ENCODE results near the gene POLR3C. TPM values are rescaled to one million over a fixed set of nuclear protein-coding genes. Genes with fewer than 3 reads are reported as not detected.

The POLR3C gene
- total and polyA plus RNA-seq, 2 of the 13 experiments (the other 11 are each of a cell fraction or from before 2014, with no cell fraction given): 15.5 to 24.3 TPM

DNA sequence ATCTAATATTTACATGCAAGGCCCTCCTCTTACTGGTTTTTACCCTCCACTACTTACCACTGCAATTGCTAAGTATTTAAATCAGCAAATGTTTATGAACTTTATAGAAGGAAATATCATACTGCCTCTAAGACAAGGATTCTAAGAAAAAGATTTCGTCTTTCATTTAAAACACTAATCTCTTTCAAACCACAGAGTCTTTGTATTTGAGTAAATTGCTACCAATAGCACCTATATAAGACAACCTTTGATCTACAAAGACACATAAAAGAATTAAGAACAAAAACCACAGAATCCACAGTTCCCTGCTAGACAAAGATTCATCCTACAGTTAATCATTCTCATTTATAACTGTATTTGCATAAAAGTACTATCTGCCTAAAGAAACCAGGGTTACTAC is 37.7 kb upstream of the POLR3C start:
- no peak for ATAC-seq
- 0% methylated on average over 1 of the region's 1 CpG for WGBS (ENCODE audit: low lambda C conversion rate)
- H3K9me3 ChIP-seq (ENCODE audit: low read length): no peaks in the 10 kb centered on the region
- peaks cover 12% of the 10 kb centered on the region for H3K4me1 ChIP-seq (ENCODE audit: insufficient read depth, low read length)
- no peaks in the 10 kb centered on the region for H3K79me2 ChIP-seq (ENCODE audit: insufficient read depth, low read length)
- peaks cover 2 to 6% of the 10 kb centered on the region in 2 experiments; a peak in 4 of 5 replicates for H3K36me3 ChIP-seq (replicated peaks in 1 of 2; ENCODE audit: control insufficient read depth in 1 of 2, insufficient read depth in 2 of 2, low read length in 2 of 2)
- no peak for DNase-seq (ENCODE audit: low spot score)
- intact Hi-C loops (cut with micrococcal nuclease; ENCODE audit: unreplicated experiment): no loop called here
- in situ Hi-C loops (cut with HindIII; ENCODE audit: extremely low pct_ligation_motif_present, low pct_unique_long_range_greater_than_20kb): no loop called here
- H3K27ac ChIP-seq (ENCODE audit: extremely low read length, insufficient read depth, low read length): no peak overlapping the region
- no peak overlapping the region for H3K9ac ChIP-seq (ENCODE audit: insufficient read depth, low read depth, low read length)
- FAIRE-seq: no peak
- no peak overlapping the region for H3K4me3 ChIP-seq (replicated peaks in 1 of 3; ENCODE audit: insufficient read depth in 1 of 3, low read depth in 2 of 3, low read length in 3 of 3)
- no peak overlapping the region for H3K4me2 ChIP-seq (ENCODE audit: low read depth, low read length)
- H4K20me1 ChIP-seq (ENCODE audit: insufficient read depth, low read length): no peaks in the 10 kb centered on the region
- H3K27me3 ChIP-seq (ENCODE audit: control insufficient read depth in 1 of 2, insufficient read depth in 2 of 2, low read length in 2 of 2): no peaks in the 10 kb centered on the region
- ChIA-PET POLR2A (interaction anchor here (1.1 kb wide), 1 partner anchor 38 kb away, joined by 3 read pairs; the partner anchor contains the start of genes POLR3C and RNF115), CTCF (ENCODE audit: low intra/inter-chr PET ratio, low total read pairs) (no interaction called here)
- no TSS peak for BruUV-seq (replicated peaks)
- H2AFZ ChIP-seq (ENCODE audit: low read length): no peak overlapping the region
- no peak for TF ChIP-seq ZNF292 (CRISPR knock-in tag; IDR thresholded peaks at IDR 0.05; ENCODE audit: borderline replicate concordance, low read depth)
- TF ChIP-seq DR1 (CRISPR knock-in tag; IDR thresholded peaks at IDR 0.05): no peak
- TF ChIP-seq ZNF629 (CRISPR knock-in tag; conservative IDR thresholded peaks at IDR 0.05): no peak
- no peak for TF ChIP-seq ZNF446 (CRISPR knock-in tag; IDR thresholded peaks at IDR 0.05)
- no peak for TF ChIP-seq ZSCAN12 (CRISPR knock-in tag; IDR thresholded peaks at IDR 0.05)
- no peak for TF ChIP-seq CCAR2 (optimal IDR thresholded peaks at IDR 0.05; ENCODE audit: low read depth, low read length)
- TF ChIP-seq ETV5 (CRISPR knock-in tag; IDR thresholded peaks at IDR 0.05; ENCODE audit: borderline replicate concordance): no peak
- TF ChIP-seq, protein P1, sequence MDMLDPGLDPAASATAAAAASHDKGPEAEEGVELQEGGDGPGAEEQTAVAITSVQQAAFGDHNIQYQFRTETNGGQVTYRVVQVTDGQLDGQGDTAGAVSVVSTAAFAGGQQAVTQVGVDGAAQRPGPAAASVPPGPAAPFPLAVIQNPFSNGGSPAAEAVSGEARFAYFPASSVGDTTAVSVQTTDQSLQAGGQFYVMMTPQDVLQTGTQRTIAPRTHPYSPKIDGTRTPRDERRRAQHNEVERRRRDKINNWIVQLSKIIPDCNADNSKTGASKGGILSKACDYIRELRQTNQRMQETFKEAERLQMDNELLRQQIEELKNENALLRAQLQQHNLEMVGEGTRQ (IDR thresholded peaks at IDR 0.05; ENCODE audit: low read depth, low read length): no peak
- TF ChIP-seq, protein P1 (CRISPR knock-in tag; IDR thresholded peaks at IDR 0.05; ENCODE audit: borderline replicate concordance): no peak
- TF ChIP-seq FOXO1 (CRISPR knock-in tag; IDR thresholded peaks at IDR 0.05): no peak
- TF ChIP-seq ATF6 (CRISPR knock-in tag; conservative IDR thresholded peaks at IDR 0.05): no peak
- TF ChIP-seq ZNF251 (CRISPR knock-in tag; IDR thresholded peaks at IDR 0.05): no peak
- no peak for TF ChIP-seq TFDP1 (CRISPR knock-in tag; IDR thresholded peaks at IDR 0.05; ENCODE audit: borderline replicate concordance)
- no peak for TF ChIP-seq SIX4 (CRISPR knock-in tag; IDR thresholded peaks at IDR 0.05)
- TF ChIP-seq THAP11 (CRISPR knock-in tag; IDR thresholded peaks at IDR 0.05): no peak
- TF ChIP-seq ZBTB49 (CRISPR knock-in tag; IDR thresholded peaks at IDR 0.05; ENCODE audit: borderline replicate concordance): no peak
- TF ChIP-seq HNRNPH1 (optimal IDR thresholded peaks at IDR 0.05; ENCODE audit: low read depth, low read length): no peak
- no peak for TF ChIP-seq KDM4B (CRISPR knock-in tag; IDR thresholded peaks at IDR 0.05)
